Tibial artery (tissue), 4 donors: ENCODE data around the gene ADGRL3.

Experiments
- DNase-seq, 2 donors: peaks; one replicate each; pipeline ENCODE4 v3.0.0-alpha.2; 2019
- H3K27ac ChIP-seq, 2 donors: fragments of 200-600 bp; sonication (generic) in 1 of 2; 1 replicate in 1 of 2; 2 replicates in 1 of 2; pipeline ENCODE4 v1.5.1; 2018 to 2019; ENCODE audit warnings: mild to moderate bottlenecking in 1 of 2
- H3K27me3 ChIP-seq, 2 donors: fragments of 200-600 bp; sonication (generic) in 1 of 2; one replicate each; pipeline versions ENCODE4 v1.5.1 to v1.6.0; 2016 to 2019
- H3K36me3 ChIP-seq, 3 donors: fragments of 200-600 bp; sonication (generic) in 2 of 3; one replicate each; pipeline ENCODE4 v1.5.1; 2016 to 2019; ENCODE audit warnings: mild to moderate bottlenecking in 2 of 3
- H3K4me1 ChIP-seq, 4 donors: fragments of 200-600 bp; sonication (generic) in 2 of 4; 1 replicate in 3 of 4; 2 replicates in 1 of 4; pipeline ENCODE4 v1.5.1; 2016 to 2019
- H3K4me3 ChIP-seq, 2 donors: fragments of 200-600 bp; sonication (generic) in 1 of 2; 1 replicate in 1 of 2; 2 replicates in 1 of 2; pipeline ENCODE4 v1.5.1; 2018 to 2019; ENCODE audit warnings: mild to moderate bottlenecking in 2 of 2
- H3K9me3 ChIP-seq, 3 donors: fragments of 200-600 bp; sonication (generic) in 1 of 3; one replicate each; pipeline ENCODE4 v1.5.1; 2016 to 2019
- intact Hi-C: fragments of 100-400 bp; cut with DNase I; formaldehyde crosslinking; loops from one replicate; pipeline ENCODE4 v1.15.0; 2023; ENCODE audit warnings: low total_unique reads
- TF ChIP-seq, protein P1 (sequence below), 2 experiments: fragments of 200-600 bp in 1 of 2; fragments of 450-650 bp in 1 of 2; IDR thresholded peaks; one replicate each; pipeline ENCODE4 v1.5.1; 2017 to 2019; ENCODE audit warnings: antibody characterized with exemption in 2 of 2, mild to moderate bottlenecking in 1 of 2, moderate library complexity in 1 of 2

Gene ADGRL3

DNA sequence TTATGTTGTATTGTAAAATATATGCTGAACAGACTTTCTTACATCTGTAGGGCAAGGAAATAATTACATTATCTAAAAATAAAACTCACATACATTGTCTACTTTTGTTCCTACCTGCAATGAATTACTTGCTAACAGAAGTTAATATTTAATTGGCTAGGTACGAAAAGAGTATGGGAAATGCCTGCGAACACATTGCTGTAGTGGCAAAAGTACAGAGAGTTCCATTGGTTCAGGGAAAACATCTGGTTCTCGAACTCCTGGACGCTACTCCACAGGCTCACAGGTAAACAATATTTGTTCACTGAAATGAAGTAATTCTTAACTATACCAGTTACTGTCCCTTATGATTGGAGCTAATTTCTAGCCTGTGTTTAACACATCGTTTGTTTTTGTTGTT, 837.4 kb downstream of the ADGRL3 start:
- Histone ChIP-seq H3K36me3 (peaks cover 0 to 4% (median 0%) of the 10 kb centered on the region in 3 donors), H3K27ac (no peak overlapping the region), H3K27me3 (no peaks in the 10 kb centered on the region), H3K4me3 (no peak overlapping the region), H3K9me3 (no peaks in the 10 kb centered on the region), H3K4me1 (no peaks in the 10 kb centered on the region)
- no peak for DNase-seq
- intact Hi-C loops, result no loop called here
- TF ChIP-seq, protein P1, sequence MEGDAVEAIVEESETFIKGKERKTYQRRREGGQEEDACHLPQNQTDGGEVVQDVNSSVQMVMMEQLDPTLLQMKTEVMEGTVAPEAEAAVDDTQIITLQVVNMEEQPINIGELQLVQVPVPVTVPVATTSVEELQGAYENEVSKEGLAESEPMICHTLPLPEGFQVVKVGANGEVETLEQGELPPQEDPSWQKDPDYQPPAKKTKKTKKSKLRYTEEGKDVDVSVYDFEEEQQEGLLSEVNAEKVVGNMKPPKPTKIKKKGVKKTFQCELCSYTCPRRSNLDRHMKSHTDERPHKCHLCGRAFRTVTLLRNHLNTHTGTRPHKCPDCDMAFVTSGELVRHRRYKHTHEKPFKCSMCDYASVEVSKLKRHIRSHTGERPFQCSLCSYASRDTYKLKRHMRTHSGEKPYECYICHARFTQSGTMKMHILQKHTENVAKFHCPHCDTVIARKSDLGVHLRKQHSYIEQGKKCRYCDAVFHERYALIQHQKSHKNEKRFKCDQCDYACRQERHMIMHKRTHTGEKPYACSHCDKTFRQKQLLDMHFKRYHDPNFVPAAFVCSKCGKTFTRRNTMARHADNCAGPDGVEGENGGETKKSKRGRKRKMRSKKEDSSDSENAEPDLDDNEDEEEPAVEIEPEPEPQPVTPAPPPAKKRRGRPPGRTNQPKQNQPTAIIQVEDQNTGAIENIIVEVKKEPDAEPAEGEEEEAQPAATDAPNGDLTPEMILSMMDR (IDR thresholded peaks at IDR 0.05), result no peak

DNA sequence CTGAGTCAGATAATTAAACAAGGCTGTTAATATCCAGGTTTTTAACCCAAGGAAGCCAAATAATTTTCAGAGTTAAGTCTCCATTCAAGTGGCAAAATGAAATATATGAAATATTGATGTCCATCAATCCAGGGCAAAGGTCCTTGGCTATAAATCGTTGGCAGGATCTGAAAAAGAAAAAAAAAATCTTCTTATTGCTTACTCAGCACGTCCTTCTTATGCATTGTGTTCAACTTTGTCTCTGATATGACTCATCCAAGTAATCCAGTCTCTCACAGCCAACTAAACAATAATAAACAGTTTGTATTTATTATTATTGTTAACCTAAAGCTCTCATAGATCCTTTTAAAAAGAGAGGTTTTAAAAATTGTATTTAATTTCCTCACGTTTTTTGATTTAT, 851.2 kb downstream of the ADGRL3 start:
- H3K36me3 ChIP-seq, result no peaks in the 10 kb centered on the region
- no peak overlapping the region for H3K27ac ChIP-seq
- TF ChIP-seq, protein P1 (IDR thresholded peaks at IDR 0.05), result no peak
- DNase-seq, result no peak
- intact Hi-C loops, result no loop called here
- H3K27me3 ChIP-seq, result no peaks in the 10 kb centered on the region
- no peaks in the 10 kb centered on the region for H3K9me3 ChIP-seq
- peaks cover 0 to 9% (median 0%) of the 10 kb centered on the region in 4 donors for H3K4me1 ChIP-seq
- H3K4me3 ChIP-seq, result no peak overlapping the region

DNA sequence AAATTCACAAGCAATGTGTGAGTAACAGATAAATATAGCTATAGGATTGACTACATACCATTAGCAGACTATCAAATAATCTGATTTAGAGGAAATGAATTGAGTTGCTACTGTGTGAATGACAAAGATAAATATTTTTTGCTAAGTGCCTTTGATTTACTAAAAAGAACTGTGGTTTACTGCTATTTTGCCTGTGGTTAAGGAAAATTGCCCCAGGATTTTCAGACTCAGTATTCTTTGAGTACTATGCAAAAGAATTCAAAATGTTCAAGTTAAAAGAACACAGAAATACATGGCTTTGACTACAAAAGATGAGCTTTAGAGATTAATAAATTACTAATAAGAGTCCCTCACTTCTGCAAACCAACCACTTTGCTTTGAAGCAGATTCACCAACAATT, 853.8 kb downstream of the ADGRL3 start:
- Histone ChIP-seq H3K36me3 (no peaks in the 10 kb centered on the region), H3K27me3 (no peaks in the 10 kb centered on the region), H3K9me3 (no peaks in the 10 kb centered on the region), H3K4me3 (no peak overlapping the region), H3K27ac (no peak overlapping the region), H3K4me1 (peaks cover 0 to 9% (median 0%) of the 10 kb centered on the region in 4 donors)
- intact Hi-C loops, result no loop called here
- TF ChIP-seq, protein P1 (IDR thresholded peaks at IDR 0.05), result no peak
- no peak for DNase-seq

- Histone ChIP-seq H3K27me3 (no peaks in the 10 kb centered on the region), H3K9me3 (no peaks in the 10 kb centered on the region), H3K4me3 (no peak overlapping the region), H3K27ac (no peak overlapping the region), H3K4me1 (no peaks in the 10 kb centered on the region), H3K36me3 (no peaks in the 10 kb centered on the region)
- no peak for DNase-seq
- intact Hi-C loops, result no loop called here
- TF ChIP-seq, protein P1 (IDR thresholded peaks at IDR 0.05), result no peak
These were observed 856.9 kb downstream of the ADGRL3 start for GRCh38 chr4:62057031-62057430.

DNA sequence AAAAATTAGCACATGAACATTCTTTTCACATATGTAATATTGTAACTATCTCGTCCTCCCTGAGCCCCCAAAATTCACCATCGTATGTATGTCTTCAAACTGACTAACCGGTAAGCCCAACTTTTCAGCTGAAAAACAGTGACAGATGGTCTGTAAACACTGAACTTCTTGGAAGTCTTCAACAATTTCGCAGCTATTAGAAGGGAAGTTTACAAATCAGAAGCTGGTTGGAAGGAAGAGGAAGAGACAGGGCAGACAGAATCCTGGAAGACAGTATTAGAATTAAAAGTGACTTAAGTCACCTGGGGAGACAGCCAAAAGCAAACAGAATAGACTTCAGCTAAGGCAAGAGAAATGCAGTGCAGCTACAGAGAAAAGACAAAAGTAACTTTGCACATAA, 858.4 kb downstream of the ADGRL3 start:
- DNase-seq, result no peak
- intact Hi-C loops, result no loop called here
- no peaks in the 10 kb centered on the region for H3K9me3 ChIP-seq

More for the DNA sequence above, 858.4 kb downstream of the ADGRL3 start:
- Histone ChIP-seq H3K27me3 (no peaks in the 10 kb centered on the region), H3K36me3 (no peaks in the 10 kb centered on the region), H3K4me3 (no peak overlapping the region), H3K4me1 (no peaks in the 10 kb centered on the region), H3K27ac (no peak overlapping the region)
- TF ChIP-seq, protein P1 (IDR thresholded peaks at IDR 0.05), result no peak
